G401.6 (cell line): ENCODE data around the gene DSP.

Experiments used
- FAIRE-seq: peaks from 2 replicates; lab custom pipeline; 2012; peaks lifted over from hg19 to GRCh38; lab: Jason Lieb, UNC

Gene DSP

GRCh38 chr6:7535498-7535897, 6.0 kb upstream of the DSP start:
- FAIRE-seq = no peak

- no peak for FAIRE-seq
Measured at GRCh38 chr6:7537565-7538174, 3.8 kb upstream of the DSP start.

GRCh38 chr6:7538484-7538883, 3.0 kb upstream of the DSP start:
- no peak for FAIRE-seq

GRCh38 chr6:7540595-7540994, 876 bp upstream of the DSP start:
- FAIRE-seq = no peak

GRCh38 chr6:7542065-7542873, 798 bp downstream of the DSP start:
- no peak for FAIRE-seq

GRCh38 chr6:7542874-7543624, 1.6 kb downstream of the DSP start:
- FAIRE-seq = peak; percentile 68

- no peak for FAIRE-seq
Measured at GRCh38 chr6:7543789-7544424, 2.4 kb downstream of the DSP start.

GRCh38 chr6:7544597-7544996, 3.1 kb downstream of the DSP start:
- no peak for FAIRE-seq

- FAIRE-seq = no peak
Measured at GRCh38 chr6:7545316-7546019, 4.0 kb downstream of the DSP start.

- no peak for FAIRE-seq
Measured at GRCh38 chr6:7546020-7546369, 4.5 kb downstream of the DSP start.

- no peak for FAIRE-seq
Measured at GRCh38 chr6:7546383-7546782, 4.9 kb downstream of the DSP start.

- no peak for FAIRE-seq
Measured at GRCh38 chr6:7546896-7547295, 5.4 kb downstream of the DSP start.

GRCh38 chr6:7547315-7547714, 5.8 kb downstream of the DSP start:
- no peak for FAIRE-seq

GRCh38 chr6:7550433-7550801, 8.9 kb downstream of the DSP start:
- no peak for FAIRE-seq

- FAIRE-seq = no peak
Measured at GRCh38 chr6:7554533-7555275, 13.2 kb downstream of the DSP start.

GRCh38 chr6:7555671-7556070, 14.2 kb downstream of the DSP start:
- no peak for FAIRE-seq

- FAIRE-seq = no peak
Measured at GRCh38 chr6:7556394-7557106, 15.1 kb downstream of the DSP start.

- no peak for FAIRE-seq
Measured at GRCh38 chr6:7557652-7558051, 16.2 kb downstream of the DSP start.

- FAIRE-seq = no peak
Measured at GRCh38 chr6:7558781-7559180, 17.3 kb downstream of the DSP start.

- no peak for FAIRE-seq
Measured at GRCh38 chr6:7559196-7559595, 17.7 kb downstream of the DSP start.
